ENCODE results near the gene DEFB113. TPM values are rescaled to one million over a fixed set of nuclear protein-coding genes. Genes with fewer than 3 reads are reported as not detected.

Gene DEFB113
- polyA plus RNA-seq, 1 of the 3 experiments (the other 2 are of a cell fraction) = not detected

- TF ChIP-seq MAX (IDR thresholded peaks at IDR 0.05; ENCODE audit: low read depth) (no peak), CTCF (IDR thresholded peaks at IDR 0.05) (no peak), MXI1 (IDR thresholded peaks at IDR 0.05; ENCODE audit: low read depth, low read length) (no peak), NRF1 (IDR thresholded peaks at IDR 0.05; ENCODE audit: low read depth, low read length) (no peak), RXRA (IDR thresholded peaks at IDR 0.05; ENCODE audit: borderline replicate concordance, low read depth) (no peak), PBX3 (IDR thresholded peaks at IDR 0.05) (no peak), EP300 (IDR thresholded peaks at IDR 0.05; ENCODE audit: borderline replicate concordance in 1 of 2, low read depth in 1 of 2, low read length in 1 of 2) (no peak), FOXM1 (IDR thresholded peaks at IDR 0.05; ENCODE audit: low read depth) (no peak)
- TF ChIP-seq, protein P1, sequence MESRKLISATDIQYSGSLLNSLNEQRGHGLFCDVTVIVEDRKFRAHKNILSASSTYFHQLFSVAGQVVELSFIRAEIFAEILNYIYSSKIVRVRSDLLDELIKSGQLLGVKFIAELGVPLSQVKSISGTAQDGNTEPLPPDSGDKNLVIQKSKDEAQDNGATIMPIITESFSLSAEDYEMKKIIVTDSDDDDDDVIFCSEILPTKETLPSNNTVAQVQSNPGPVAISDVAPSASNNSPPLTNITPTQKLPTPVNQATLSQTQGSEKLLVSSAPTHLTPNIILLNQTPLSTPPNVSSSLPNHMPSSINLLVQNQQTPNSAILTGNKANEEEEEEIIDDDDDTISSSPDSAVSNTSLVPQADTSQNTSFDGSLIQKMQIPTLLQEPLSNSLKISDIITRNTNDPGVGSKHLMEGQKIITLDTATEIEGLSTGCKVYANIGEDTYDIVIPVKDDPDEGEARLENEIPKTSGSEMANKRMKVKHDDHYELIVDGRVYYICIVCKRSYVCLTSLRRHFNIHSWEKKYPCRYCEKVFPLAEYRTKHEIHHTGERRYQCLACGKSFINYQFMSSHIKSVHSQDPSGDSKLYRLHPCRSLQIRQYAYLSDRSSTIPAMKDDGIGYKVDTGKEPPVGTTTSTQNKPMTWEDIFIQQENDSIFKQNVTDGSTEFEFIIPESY (IDR thresholded peaks at IDR 0.05; ENCODE audit: borderline replicate concordance, low read depth) = no peak
- Histone ChIP-seq H3K36me3 (replicated peaks in 1 of 2; ENCODE audit: control insufficient read depth in 1 of 2, insufficient read depth in 2 of 2, low read length in 1 of 2) (no peaks in the 10 kb centered on the region), H3K4me2 (no peak overlapping the region), H3K9me3 (no peaks in the 10 kb centered on the region), H3K27ac (ENCODE audit: low read depth in 2 of 2, low read length in 1 of 2) (no peak overlapping the region), H3F3A (replicated peaks; ENCODE audit: insufficient read depth) (no peaks in the 10 kb centered on the region), H3K4me1 (ENCODE audit: control insufficient read depth in 1 of 2, insufficient read depth in 2 of 2, low read depth in 1 of 2, low read length in 1 of 2) (peaks cover 0 to 3% of the 10 kb centered on the region in 2 experiments; a peak in 1 of 4 replicates), H3K79me2 (ENCODE audit: insufficient read depth) (no peaks in the 10 kb centered on the region), H3K9ac (no peak overlapping the region), H3K27me3 (ENCODE audit: insufficient read depth) (no peaks in the 10 kb centered on the region), H2AFZ (ENCODE audit: low read depth) (no peak overlapping the region), H4K20me1 (ENCODE audit: insufficient read depth) (no peaks in the 10 kb centered on the region), H3K4me3 (ENCODE audit: low read depth in 2 of 2, low read length in 1 of 2) (no peak overlapping the region), H3K9me2 (no peaks in the 10 kb centered on the region)
- ChIA-PET CTCF (no interaction called here), POLR2A (no interaction called here)
- WGBS (ENCODE audit: low lambda C conversion rate) = 7% methylated on average over 2 of the region's 2 CpGs
- DNase-seq = no peak
Observed at GRCh38 chr6:49918787-49919186, 50.6 kb downstream of the DEFB113 start.

Other genes starting within 250 kb of the DEFB113 start
- not detected in 2 replicates for gene CRISP3, start 225.2 kb downstream of the DEFB113 start, polyA plus RNA-seq (2012; rRNA removed)
- not detected in 2 replicates for gene PGK2, start 182.3 kb downstream of the DEFB113 start, polyA plus RNA-seq (2012; rRNA removed)
- not detected in 2 replicates for gene CRISP1, start 103.1 kb downstream of the DEFB113 start, polyA plus RNA-seq (2012; rRNA removed)
- gene DEFB114, start 5.5 kb downstream of the DEFB113 start, polyA plus RNA-seq (2012; rRNA removed) = not detected in 2 replicates
- gene DEFB110, start 52.4 kb upstream of the DEFB113 start, polyA plus RNA-seq (2012; rRNA removed) = not detected in 2 replicates
- not detected in 2 replicates for gene DEFB112, start 80.3 kb upstream of the DEFB113 start, polyA plus RNA-seq (2012; rRNA removed)